GM21723 (cell line): Measurements from ENCODE around the gene CREB5.
"Not testable (repeated sequence)": the region's sequence is repeated elsewhere in the genome, so short reads cannot be mapped to it uniquely, and the experiment has no call there.

Experiments
- ATAC-seq: cut with Tn5 transposase; IDR thresholded peaks from one replicate; pipeline ENCODE4 v1.9.1; 2021; ENCODE audit warnings: mild to moderate bottlenecking, moderate library complexity; ENCODE audit not compliant: unreplicated experiment

The CREB5 gene

DNA sequence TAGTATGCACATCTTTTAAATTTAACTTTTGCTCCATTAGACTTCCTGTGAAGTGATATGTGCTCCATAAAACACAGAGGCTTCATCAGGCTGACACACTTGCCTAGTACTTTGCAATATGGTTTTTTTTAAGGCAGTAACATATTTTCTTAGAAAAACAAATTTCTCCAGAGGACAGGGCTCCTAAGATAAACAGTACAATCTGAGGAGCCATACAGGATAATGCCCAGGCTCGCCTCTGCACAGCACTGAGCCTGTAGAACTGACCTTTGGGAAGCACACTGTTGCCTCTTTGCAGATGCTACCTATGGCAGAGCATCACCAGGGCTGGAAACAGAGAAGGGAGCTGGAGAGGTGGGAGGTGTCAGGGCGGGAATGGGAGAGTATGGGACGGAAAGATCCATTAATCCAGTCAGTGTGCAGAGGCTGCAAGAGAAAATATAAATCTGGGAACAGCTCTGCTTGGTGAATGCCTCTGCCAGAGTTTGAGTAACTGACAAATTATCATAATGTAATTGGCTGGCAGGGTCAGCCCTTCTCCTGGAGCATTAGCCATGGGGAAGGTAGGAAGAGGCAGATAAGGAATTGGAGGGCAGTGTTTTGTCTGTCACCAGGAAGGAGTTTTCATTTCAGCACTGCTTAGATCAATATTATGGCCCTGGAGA is 132.3 kb downstream of the CREB5 start:
- ATAC-seq = no peak

DNA sequence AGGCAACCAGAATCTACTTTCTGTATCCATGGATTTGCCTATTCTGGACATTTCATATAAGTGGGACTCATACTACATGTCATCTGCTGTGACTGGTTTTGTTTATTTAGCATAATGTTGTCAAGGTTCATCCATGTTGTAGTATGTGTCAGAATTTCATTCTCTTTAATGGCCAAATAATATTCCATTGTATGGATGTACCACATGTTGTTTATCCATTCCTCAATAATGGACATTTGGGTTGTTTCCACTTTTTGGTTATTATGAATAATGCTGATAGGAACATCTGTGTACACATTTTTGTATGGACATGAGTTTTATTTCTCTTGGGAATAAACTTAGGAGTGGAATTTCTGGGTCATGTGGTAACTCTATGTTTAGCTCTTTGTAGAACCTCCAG is 133.7 kb downstream of the CREB5 start:
- no peak for ATAC-seq

- ATAC-seq = no peak
These were observed 134.8 kb downstream of the CREB5 start for GRCh38 chr7:28547115-28547514.

DNA sequence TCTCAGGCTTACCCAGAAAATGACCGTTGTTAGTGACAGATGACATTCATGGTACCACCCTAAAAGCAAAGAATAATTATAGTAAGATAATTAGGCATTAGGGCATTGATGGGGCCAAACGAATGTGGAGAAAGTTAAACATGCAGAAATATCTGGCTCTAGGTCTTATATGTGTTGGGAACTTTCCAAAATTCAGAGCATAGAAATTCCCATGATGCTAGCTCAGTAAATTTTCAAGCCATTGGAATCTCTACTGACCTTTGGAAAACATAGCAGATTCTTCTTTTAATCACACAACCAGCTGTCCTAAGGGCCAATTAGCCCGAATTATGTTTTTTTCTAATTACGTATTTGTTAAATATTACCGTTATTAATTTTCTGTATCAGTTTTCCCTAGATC is 136.1 kb downstream of the CREB5 start:
- no peak for ATAC-seq

GRCh38 chr7:28549998-28550397 is 137.7 kb downstream of the CREB5 start:
- ATAC-seq = no peak

GRCh38 chr7:28550580-28551186 is 138.4 kb downstream of the CREB5 start:
- no peak for ATAC-seq

DNA sequence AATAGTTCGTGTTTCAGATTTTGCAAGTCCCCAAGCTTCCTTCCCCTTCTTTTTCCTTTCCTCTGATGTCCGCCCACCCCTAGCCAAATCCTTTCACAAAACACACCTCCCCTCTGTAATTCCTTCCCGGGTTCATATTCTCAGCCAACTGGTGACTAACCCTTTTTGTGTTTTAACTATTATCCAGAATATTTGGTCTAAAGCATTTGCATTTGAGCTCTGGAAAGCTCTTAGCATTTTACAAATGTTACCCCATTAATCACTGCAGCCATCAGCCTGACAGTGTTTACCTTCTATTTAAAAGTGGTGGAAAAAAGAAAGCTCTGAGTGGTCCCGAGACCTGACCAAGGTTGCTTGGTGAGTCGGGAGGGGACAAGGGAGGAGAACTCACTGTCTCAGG is 139.0 kb downstream of the CREB5 start:
- no peak for ATAC-seq

DNA sequence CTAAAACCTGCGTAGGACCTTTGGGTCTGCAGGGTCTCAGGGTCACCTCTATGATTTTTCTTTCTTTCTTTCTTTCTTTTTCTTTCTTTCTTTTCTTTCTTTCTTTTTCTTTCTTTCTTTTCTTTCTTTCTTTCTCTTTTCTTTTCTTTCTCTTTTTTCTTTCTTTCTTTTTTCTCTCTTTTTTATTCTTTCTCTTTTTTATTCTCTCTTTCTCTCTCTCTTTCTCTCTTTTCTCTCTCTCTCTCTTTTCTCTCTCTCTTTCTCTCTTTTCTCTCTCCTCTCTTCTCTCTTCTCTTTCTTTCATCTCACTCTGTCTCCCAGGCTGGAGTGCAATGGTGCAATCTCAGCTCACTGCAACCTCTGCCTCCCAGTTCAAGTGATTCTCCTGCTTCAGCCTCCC is 139.4 kb downstream of the CREB5 start:
- ATAC-seq = not testable (repeated sequence)

- ATAC-seq = no peak
These were observed 142.6 kb downstream of the CREB5 start for GRCh38 chr7:28554802-28555471.

GRCh38 chr7:28556025-28556424 is 143.7 kb downstream of the CREB5 start:
- no peak for ATAC-seq

- ATAC-seq = no peak
These were observed 144.4 kb downstream of the CREB5 start for GRCh38 chr7:28556671-28557070.

DNA sequence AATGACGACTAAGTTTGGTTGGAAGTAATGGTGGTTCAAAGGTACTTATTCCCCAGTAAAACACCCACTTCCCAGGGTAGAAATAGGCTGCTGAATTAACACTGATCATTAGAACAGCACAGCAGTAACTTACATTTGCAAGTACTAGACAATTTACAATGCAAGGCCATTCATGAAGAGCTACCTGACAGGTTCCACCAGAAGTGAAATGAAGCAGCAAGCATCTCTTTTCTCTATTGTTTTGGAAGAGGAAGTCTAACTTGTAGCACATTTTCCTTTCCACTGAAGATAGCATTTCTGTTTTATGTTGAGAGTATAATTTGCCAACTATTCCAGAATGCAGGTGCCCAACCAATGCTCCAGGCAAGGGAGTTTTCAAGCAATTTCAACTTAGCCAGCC is 145.9 kb downstream of the CREB5 start:
- ATAC-seq = no peak

DNA sequence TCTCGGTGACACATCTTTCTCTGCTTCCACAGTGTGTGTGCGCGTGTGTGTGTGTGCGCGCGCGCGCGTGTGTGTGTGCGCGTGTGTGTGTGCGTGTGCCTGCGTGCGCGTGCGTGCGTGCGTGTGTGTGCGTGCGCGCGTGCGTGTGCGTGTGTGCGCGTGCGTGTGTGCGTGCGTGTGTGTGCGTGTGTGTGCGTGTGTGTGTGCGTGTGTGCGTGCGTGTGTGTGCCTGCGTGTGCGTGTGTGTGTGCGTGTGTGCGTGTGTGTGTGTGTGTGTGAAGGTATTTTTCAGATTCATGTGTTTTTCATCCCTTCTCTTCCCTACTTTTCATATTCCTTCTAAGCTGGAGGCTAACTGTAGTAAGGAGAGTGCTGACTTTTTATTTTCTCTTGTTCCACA is 148.4 kb downstream of the CREB5 start:
- ATAC-seq = no peak

DNA sequence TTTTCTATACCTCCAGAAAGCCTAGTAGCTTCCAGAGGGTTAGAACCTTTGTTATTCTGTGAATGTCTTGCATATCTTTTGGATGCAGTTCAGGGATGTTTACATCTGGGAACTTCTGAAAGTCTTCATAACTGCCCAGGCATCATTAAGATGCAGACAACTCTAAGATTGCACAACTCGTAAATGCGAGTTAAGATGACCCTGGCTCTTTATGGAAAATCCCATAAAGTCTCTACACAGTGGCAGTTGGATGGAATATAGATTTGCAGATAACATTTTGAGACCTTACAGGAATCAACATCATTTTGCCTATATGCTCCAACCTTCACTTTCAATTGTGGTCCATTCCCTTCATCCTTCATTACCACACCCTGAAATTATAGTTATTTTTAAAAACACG is 151.7 kb downstream of the CREB5 start:
- ATAC-seq = no peak

GRCh38 chr7:28564755-28565374 is 152.5 kb downstream of the CREB5 start:
- ATAC-seq = no peak

- no peak for ATAC-seq
These were observed 153.7 kb downstream of the CREB5 start for GRCh38 chr7:28565980-28566379.

- ATAC-seq = peak; percentile 74
These were observed 158.0 kb downstream of the CREB5 start for GRCh38 chr7:28570113-28570969.

- ATAC-seq = no peak
These were observed 158.6 kb downstream of the CREB5 start for GRCh38 chr7:28570970-28571288.

GRCh38 chr7:28571405-28571804 is 159.1 kb downstream of the CREB5 start:
- no peak for ATAC-seq

- ATAC-seq = no peak
These were observed 160.2 kb downstream of the CREB5 start for GRCh38 chr7:28572321-28573058.
